PC-3 (cell line): Measurements from ENCODE around the gene SUGT1.

Source experiments
- CTCF ChIP-seq: fragments of 300-600 bp; sonication (generic); conservative IDR thresholded peaks from 2 replicates; pipeline ENCODE4 v1.5.1; 2017; ENCODE audit warnings: antibody characterized with exemption, low read depth, mild to moderate bottlenecking, low read length
- EZH2 ChIP-seq: fragments of 300-600 bp; sonication (generic); IDR thresholded peaks from one replicate; pipeline ENCODE4 v1.6.1; 2017; ENCODE audit warnings: antibody characterized with exemption, mild to moderate bottlenecking, low read length; ENCODE audit not compliant: unreplicated experiment

- TF ChIP-seq EZH2 (no peak), CTCF (no peak)
Observed at GRCh38 chr13:52703482-52703881, 50.8 kb downstream of the SUGT1 start.
